Measurements from ENCODE around the gene COG7.
"Not testable (repeated sequence)": the region's sequence is repeated elsewhere in the genome, so short reads cannot be mapped to it uniquely, and the experiment has no call there.

Gene COG7

DNA sequence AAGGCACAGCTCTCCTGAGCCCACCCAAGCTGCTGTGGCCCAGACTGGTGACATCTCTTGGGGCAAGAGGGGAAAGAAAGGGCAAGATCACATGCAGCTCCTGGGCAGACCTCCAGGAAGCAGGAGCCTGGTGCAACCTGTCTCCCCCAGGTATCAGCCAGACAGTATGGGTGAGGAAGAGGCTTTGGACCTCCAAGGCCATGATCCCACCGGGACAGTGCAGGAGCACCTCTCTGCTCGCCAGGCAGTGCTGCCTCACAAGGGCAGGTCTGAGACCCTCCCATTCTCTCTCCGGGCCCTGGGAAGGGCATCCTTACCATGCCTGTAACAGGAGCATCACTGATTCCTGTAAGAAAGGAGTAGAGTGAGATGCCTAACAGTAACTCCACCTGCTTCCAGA lies 25.6 kb upstream of the COG7 start:
- in situ Hi-C loops (cut with MboI; ENCODE audit: low sequenced_read_pairs) = no loop called here

DNA sequence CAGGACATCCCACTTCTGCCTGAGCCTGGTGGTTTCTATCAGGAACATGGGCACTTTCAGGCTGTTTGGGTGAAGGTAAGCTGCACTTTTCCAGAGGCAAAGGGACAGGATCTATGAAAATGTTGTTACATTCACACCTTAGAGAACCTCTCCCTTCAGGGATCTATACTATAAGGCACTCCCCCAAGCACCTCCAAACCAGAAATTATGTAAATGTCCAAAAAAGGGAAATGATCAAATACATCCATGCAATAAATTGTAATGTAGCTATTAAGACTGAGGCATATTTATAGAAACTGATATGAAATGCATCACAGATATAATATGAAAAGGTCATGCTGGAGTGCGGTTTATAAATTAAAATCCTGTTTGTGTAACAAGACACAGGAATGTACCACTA lies 23.3 kb upstream of the COG7 start:
- in situ Hi-C loops (cut with MboI; ENCODE audit: low sequenced_read_pairs) = no loop called here

DNA sequence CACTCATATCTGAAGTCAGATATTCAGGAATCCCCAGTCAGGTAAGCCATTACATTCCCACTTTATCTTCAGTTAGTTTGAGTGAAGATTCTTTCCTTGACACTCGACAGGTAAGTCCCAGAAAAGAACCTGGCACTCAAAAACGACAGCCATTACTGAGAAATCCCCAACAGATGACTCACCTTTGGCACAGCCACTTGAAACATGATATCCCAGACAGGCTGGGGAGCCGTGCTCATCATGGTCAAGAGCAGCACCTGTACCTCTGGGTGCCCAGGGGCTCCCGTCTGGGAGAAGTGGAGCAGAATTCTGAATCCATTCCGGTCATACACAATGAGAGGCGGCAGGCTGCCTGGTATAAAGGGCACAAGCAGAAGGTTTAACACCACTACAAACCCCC lies 16.8 kb upstream of the COG7 start:
- in situ Hi-C loops (cut with MboI; ENCODE audit: low sequenced_read_pairs) = no loop called here

DNA sequence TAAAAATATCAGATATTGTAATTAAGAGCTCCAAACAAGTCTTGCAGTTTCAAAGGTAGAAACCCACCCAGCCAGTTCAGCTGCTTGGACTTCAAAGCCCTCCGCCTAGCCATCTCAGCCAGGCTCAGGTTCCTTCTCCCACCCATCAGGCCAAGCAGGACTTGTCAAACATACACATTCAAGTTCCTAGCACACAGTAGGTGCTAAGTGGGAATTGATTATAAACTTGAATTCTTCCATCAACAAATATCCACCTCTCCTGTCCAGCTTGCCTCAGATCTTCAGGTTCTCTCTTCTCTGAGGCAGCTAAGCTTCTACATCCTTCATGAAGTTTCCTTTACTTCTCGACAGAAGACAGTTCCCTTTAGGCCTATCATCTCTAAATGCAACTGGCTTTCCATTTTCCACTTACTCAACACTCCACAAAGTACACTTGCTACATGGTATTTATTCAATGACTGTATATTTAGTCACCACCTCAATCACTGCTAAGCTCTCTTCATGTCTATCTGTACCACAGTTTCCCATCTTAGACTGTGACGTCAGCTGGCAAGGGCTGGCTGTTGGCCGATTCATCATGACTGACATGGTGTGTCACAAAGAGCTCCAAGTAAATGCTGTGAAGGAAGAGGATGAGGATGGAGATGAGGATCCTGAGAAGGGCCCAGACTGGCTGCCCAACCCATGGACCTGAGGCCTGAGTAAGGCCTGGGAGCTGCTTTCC lies 13.3 kb upstream of the COG7 start:
- in situ Hi-C loops (cut with MboI; ENCODE audit: low sequenced_read_pairs) = no loop called here

DNA sequence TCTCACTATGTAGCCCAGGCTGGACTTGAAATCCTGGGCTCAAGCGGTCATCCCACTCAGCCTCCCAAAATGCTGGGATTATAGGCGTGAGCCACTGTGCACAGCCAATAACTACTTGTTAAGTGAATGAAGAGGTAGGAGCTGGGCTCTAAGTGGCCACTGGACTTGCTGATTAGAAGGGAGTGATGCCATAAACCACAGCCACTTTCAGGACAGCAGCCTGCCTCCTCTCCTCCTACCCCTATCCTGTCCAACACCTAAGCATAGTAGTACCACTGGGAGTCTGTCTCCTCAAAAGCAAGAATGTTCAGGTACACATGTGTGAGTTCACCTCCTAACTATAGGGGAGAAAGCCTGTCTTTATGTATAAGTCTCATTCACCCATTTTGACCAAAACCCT lies 12.2 kb upstream of the COG7 start:
- in situ Hi-C loops (cut with MboI; ENCODE audit: low sequenced_read_pairs) = no loop called here

DNA sequence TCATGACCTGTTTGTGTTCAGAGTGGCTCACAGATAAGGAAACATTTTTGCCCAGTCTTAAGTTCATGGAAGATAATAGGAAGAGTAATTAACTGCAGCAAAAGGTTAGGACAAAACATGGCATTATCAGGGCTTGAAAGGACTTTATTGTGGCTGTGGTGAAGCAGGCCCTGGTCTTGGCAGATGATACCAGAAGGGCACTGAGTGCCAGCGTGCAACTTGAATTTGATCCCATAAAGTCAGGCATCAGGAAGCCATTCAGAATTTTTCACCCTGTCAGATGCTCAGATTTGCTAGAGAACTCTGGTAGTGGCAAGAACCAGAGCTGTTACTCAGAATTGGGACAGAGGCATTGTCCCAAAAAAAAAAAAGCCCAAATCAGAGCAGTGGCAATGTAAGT lies 11.2 kb upstream of the COG7 start:
- in situ Hi-C loops (cut with MboI; ENCODE audit: low sequenced_read_pairs) = no loop called here

DNA sequence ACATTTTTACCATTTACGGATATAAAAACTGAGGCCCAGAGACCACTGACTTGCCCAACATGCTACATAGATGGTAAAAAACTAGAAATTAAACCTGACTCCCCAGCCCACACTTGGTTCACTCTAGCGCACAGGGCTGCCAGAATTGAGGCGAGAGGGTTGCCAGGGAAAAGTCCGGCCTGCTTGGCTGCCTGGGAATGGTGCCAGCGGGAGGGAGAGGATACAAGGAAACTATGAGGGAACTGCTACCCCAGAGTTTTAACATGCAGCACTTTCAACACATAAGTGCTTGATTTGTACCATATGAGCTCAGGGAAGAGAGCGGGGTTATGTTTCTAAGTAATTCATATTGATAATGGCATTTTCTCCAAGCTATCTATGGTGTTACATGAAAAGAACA lies 10.0 kb upstream of the COG7 start:
- in situ Hi-C loops (cut with MboI; ENCODE audit: low sequenced_read_pairs) = not testable (repeated sequence)

DNA sequence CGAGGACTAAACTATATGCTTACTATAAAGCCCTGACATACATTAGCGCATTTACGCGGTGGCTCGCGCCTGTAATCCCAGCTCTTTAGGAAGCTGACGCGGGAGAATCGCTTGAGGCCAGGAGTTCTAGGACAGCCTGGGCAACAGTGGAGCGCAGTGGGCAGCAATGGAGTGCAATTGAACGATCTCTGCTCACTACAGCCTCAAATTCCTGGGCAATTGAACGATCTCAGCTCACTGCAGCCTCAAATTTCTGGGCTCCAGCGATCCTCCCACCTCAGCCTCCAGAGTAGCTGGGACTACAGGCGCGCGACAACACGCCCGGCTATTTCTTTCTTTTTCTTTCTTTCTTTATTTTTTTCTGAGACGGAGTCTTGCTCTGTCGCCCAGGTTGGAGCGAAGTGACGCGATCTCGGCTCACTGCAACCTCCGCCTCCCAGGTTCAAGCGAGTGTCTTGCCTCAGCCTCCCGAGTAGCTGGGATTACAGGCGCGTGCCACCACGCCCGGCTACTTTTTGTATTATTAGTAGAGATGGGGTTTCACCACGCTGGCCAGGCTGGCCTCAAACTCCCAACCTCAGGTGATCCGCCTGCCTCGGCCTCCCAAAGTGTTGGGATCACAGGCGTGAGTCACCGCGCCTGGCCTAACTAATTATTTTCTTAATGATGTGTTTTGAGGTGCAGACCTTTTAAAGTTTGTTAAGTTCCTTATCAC lies 506 bp upstream of the COG7 start:
- in situ Hi-C loops (cut with MboI; ENCODE audit: low sequenced_read_pairs) = no loop called here

DNA sequence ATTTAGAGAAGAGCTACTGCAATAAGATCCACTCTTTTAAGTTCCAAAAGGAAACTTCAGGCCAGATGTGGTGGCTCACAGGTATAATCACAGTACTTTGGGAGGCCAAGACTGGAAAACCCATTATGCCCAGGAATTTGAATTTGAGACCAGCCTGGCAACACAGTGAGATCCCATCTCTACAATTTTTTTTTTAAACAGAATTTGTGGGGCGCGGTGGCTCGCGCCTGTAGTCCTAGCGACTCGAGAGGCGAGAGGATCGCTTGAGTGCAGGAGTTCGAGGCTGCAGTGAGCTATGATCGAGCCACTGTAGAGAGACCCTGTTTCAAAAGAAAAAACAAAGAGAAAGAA lies 793 bp downstream of the COG7 start:
- in situ Hi-C loops (cut with MboI; ENCODE audit: low sequenced_read_pairs) = no loop called here

DNA sequence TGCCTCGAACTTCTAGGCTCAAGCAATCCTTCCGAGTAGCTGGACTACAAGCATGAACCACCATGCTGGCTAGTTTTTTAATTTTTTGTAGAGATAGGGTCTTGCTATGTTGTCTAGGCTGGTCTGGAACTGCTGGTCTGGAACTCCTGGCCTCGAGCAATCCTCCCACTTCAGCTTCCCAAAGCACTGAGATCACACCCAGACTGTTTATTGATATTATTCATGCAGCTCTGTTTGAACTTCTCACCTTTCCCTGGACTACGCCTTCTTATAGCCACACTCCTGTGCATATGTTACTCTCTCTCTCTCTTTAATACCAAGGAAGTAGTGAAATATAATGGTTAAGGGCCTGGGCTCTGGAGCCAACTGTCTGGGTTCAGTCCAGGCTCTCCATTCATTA lies 4.6 kb downstream of the COG7 start:
- in situ Hi-C loops (cut with MboI; ENCODE audit: low sequenced_read_pairs) = no loop called here

DNA sequence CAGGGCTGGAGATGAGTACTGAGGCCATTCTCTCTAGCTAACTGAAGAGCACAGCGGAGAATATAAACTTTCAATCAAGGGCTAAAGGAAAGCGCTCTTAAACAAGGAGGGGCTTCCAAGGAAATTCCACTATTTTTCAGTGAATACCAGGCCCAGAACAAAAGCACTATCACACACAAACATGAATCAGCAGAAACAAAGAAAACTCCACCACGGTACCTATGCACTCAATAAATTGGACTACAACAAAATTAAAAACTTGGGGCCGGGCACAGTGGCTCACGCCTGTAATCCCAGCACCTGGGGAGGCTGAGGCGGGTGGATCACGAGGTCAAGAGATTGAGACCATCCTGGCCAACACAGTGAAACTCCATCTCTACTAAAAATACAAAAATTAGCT lies 15.4 kb downstream of the COG7 start:
- in situ Hi-C loops (cut with MboI; ENCODE audit: low sequenced_read_pairs) = not testable (repeated sequence)

DNA sequence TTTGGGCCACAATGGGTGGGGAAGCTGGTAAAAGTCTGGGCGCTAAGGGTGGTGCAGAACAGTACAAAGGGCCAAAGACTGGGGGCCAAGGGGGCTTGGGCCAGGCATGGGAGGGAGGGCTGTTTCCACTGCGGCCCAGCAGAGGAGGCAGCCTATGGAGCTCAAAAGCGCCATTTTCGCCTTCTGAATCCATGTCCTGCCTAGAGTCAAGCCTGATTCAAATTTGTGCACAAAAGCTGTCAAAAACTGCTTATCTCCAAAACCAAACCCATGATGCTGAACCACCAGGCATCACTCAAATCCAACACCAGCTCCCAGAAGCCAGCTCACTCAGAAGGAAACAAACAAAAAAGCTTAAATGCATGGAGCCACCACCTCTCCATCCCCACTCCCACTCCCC lies 16.0 kb downstream of the COG7 start:
- in situ Hi-C loops (cut with MboI; ENCODE audit: low sequenced_read_pairs) = no loop called here

DNA sequence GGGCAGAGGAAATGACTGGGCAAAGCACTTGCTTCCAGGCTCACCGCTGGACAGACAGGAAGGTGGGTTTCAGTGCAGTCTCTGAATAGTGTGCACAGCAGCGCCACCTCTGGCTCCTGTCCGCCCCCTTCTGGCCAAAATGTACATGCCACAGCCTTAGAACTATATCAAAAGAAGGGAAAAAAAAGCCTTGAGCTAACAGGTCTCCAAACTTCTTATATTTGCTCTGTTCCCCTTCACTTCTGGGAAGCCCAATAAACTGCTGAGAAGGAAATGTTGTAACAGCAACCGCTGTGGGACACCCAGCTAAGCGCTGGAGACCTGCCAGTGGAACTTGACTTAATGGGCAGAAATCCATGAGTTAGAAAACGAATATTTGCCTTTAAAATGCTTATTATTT lies 17.5 kb downstream of the COG7 start:
- in situ Hi-C loops (cut with MboI; ENCODE audit: low sequenced_read_pairs) = no loop called here

DNA sequence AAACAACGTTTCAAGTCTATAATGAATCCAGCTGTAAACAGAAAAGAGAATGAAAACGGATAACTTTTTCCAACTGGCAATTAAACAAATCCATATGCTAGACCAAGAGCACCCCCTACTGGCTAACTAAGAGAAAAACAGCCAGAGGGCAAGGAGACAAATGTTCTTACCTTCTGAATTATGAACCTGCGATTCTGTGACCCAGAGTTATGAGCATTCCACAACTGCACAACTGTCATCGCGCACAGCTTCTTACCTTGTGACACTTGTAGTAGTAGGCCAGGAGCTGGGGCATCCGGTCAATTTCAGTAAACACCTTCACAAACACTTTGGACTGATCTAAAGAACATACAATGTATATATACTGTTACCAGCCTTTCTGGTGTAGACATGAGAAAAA lies 18.6 kb downstream of the COG7 start:
- in situ Hi-C loops (cut with MboI; ENCODE audit: low sequenced_read_pairs) = no loop called here

DNA sequence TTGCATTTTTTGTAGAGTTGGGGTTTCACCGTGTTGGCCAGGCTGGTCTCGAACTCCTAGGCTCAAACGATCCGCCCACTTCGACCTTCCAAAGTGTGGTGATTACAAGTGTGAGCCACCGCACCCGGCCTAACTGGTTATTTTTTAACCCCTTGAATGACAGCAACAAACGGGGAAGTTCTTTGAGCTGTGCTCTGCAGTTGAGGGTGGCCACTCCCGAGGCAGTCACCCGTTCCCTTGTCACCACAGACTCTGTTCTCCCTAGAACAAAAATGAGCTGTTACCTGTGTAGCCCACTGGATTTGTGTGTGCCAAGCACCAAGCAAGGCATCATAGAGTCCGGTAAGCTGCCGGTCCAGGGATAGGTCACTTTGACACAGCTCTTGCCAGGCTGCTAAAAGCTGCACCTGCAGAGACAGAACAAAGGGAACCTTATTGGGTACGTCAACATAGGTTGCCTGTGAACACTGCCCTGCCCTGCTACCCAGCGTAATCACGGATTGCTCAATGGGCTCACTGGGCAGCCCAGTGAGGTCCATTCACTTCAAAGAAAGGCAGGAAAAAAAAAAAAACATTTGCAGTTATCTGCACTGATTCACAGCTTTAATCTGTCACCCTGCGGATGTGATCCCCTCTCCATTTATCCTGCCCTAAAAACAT lies 19.6 kb downstream of the COG7 start:
- in situ Hi-C loops (cut with MboI; ENCODE audit: low sequenced_read_pairs) = no loop called here

DNA sequence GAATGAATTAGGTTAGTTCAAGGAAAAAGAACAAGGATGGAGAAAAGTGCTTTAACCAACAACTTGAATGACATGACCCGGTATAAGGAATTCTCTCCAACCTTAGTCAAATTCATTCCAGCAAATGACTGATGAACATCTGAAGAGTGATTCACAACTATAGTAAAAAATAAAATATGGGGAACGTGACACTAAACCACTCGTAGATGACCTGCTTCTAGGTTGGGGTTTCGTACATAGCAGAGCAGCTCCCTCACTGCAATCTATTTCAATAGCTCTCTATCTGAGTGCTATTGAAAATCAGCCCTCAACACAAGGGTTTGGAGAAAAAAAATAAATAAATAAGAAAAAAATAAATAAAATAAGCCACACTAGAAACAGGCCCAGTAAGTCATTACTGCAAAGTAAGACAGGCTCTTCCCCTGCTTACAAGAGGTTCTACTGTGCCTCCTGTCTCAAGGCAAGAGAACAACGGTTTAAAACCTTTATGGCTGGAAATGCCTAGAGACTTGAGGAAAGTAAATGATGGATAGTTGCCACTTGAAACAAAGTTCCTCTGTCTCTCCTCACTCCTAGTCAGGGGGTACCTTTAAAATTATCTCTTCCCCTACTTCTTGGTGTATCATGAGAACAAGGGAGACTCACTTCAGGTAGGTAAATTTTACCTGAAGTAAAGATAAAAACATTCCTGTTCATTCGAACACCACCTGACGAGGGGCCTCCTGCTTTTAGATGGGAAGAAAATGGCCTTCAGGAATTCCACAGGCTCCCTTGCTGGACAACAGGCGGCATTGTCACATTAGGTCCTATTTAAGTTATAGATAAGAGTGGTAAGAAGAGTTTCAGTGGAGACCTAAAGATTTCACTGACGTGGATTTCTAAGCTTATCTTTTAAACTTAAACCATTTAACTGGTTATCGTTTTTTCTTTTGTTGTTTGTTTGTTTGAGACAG lies 20.5 kb downstream of the COG7 start:
- in situ Hi-C loops (cut with MboI; ENCODE audit: low sequenced_read_pairs) = no loop called here

DNA sequence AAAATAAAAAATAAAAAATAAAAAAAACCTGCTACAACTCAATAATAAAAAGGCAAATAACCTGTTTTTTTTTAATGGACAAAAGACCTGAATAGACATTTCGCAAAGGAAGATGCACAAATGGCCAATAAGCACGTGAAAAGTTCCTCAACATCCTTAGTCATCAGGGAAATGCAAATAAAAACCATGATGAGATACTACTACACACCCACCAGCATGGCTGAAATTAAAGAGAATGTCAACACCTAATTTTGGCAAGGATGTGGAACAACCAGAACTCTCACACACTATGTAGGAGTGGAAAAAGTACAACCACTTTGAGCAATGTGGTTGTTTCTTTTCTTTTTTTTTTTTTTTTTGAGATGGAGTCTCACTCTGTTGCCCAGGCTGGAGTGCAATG lies 24.6 kb downstream of the COG7 start:
- in situ Hi-C loops (cut with MboI; ENCODE audit: low sequenced_read_pairs) = no loop called here

DNA sequence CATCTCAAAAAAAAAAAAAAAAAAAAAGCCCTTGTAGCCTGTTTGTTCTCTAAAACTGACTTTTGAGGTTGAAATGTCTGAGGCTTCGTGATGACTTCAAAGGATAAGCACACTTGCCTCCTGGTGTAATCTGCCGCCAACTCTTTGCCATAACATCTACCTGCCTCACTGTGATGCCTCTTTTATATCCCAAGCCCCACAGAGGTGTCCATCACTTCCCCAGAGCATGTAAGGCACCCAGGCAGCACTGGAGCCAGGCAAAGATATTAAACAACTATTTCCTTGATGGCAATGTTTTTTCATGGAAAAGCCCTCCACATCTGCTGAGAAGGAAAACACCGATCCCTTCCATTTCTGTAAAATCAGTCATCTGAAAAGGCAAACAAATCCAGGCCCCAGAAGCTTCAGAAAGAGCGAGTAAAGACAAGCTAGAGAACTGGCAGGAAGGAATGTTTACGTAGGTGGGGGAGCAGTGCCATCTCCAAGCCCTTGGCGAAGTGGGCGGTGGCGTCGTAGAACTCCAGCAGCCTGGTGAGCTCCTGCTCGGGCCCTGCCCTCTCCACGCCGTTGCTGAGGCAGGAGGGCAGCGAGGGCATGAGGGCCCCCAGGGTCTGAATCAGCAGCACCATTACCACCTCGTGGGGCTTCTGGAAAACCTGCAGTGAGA lies 28.6 kb downstream of the COG7 start:
- in situ Hi-C loops (cut with MboI; ENCODE audit: low sequenced_read_pairs) = no loop called here

DNA sequence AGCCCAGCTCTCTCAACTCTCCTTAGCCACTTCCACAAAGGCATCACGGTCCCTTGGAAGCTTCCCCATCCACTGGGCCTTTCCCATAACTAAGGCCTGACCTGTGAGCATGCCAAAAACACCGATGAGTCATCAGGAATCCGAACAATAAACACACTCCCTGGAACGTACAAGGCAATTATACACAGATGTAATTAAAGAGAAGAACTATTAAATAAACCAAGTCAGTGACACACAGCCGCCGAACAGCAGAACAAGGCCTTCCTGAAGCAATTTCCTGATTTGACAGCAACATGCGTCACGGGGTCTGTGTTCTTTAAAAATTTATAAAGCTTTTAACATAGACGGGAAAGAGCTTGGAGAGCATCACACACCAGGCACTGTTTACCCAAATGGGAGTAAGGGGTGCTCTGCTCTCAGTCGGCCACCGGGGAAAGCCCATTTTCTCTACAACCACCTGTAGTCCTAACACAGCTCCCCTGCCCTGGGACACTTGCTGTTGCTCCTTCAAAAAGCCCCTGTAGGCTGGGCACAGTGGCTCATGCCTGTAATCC lies 29.4 kb downstream of the COG7 start:
- in situ Hi-C loops (cut with MboI; ENCODE audit: low sequenced_read_pairs) = no loop called here

DNA sequence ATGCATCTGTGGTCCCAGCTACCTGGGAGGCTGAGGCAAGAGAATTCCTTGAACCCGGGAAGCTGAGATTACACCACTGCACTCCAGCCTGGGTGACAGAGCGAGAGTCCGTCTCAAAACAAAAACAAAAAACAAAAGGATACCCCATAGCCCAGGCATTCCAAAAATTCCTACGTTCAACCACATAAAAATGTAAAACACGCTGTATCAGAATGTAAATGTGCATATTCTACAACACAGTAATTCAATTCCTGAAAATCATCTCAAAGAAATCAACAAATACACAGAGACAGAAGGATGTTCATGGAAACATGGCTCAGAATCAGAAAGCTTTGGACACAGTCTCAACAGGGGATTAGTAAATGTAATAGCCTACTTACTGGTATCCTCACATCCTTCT lies 33.0 kb downstream of the COG7 start:
- in situ Hi-C loops (cut with MboI; ENCODE audit: low sequenced_read_pairs) = no loop called here

Data from hTERT RPE-1 (cell line).